Effector memory CD4-positive, alpha-beta T cell (primary cell): ENCODE measurements around the gene NCKAP5.

Source experiments
- DNase-seq, 3 donors: peaks; one replicate each; pipeline ENCODE4 v3.0.0-alpha.2; 2020
- H3K27ac ChIP-seq: 2 replicates; pipeline ENCODE4 v1.7.0; 2013; ENCODE audit warnings: mild to moderate bottlenecking, low read length, moderate library complexity; ENCODE audit not compliant: insufficient read depth, poor library complexity, severe bottlenecking
- H3K27me3 ChIP-seq: replicated peaks from 2 replicates; pipeline ENCODE4 v1.7.0; 2013; ENCODE audit warnings: mild to moderate bottlenecking, low read length; ENCODE audit not compliant: insufficient read depth, control insufficient read depth, poor library complexity, severe bottlenecking
- H3K36me3 ChIP-seq: 2 replicates; pipeline ENCODE4 v1.7.0; 2013; ENCODE audit warnings: mild to moderate bottlenecking, low read length, moderate library complexity; ENCODE audit not compliant: control insufficient read depth, insufficient read depth
- H3K4me1 ChIP-seq: 2 replicates; pipeline ENCODE4 v1.7.0; 2013; ENCODE audit warnings: low read length, mild to moderate bottlenecking; ENCODE audit not compliant: control insufficient read depth, insufficient read depth, poor library complexity, severe bottlenecking
- H3K4me3 ChIP-seq: 2 replicates; pipeline ENCODE4 v1.7.0; 2013; ENCODE audit warnings: low read length, low read depth, mild to moderate bottlenecking; ENCODE audit not compliant: insufficient read depth, poor library complexity, severe bottlenecking
- H3K9me3 ChIP-seq: 2 replicates; pipeline ENCODE4 v1.7.0; 2013; ENCODE audit warnings: mild to moderate bottlenecking, low read length, moderate library complexity; ENCODE audit not compliant: control insufficient read depth

NCKAP5 gene

GRCh38 chr2:133062931-133063665 lies 505.2 kb downstream of the NCKAP5 start:
- DNase-seq: no peak
- Histone ChIP-seq H3K27ac (no peak overlapping the region), H3K36me3 (no peaks in the 10 kb centered on the region), H3K27me3 (no peaks in the 10 kb centered on the region), H3K4me1 (no peaks in the 10 kb centered on the region), H3K4me3 (no peak overlapping the region), H3K9me3 (no peaks in the 10 kb centered on the region)

GRCh38 chr2:133061874-133062593 lies 506.2 kb downstream of the NCKAP5 start:
- H3K27me3 ChIP-seq: no peaks in the 10 kb centered on the region
- no peak overlapping the region for H3K27ac ChIP-seq
- no peak for DNase-seq
- no peaks in the 10 kb centered on the region for H3K36me3 ChIP-seq
- no peak overlapping the region for H3K4me3 ChIP-seq
- H3K9me3 ChIP-seq: no peaks in the 10 kb centered on the region
- no peaks in the 10 kb centered on the region for H3K4me1 ChIP-seq

GRCh38 chr2:133054297-133054696 lies 514.0 kb downstream of the NCKAP5 start:
- H3K4me3 ChIP-seq: no peak overlapping the region
- H3K36me3 ChIP-seq: no peaks in the 10 kb centered on the region
- H3K27ac ChIP-seq: no peak overlapping the region
- no peaks in the 10 kb centered on the region for H3K9me3 ChIP-seq
- no peaks in the 10 kb centered on the region for H3K4me1 ChIP-seq
- no peaks in the 10 kb centered on the region for H3K27me3 ChIP-seq
- no peak for DNase-seq

GRCh38 chr2:133053541-133053940 lies 514.7 kb downstream of the NCKAP5 start:
- H3K9me3 ChIP-seq: no peaks in the 10 kb centered on the region
- no peaks in the 10 kb centered on the region for H3K27me3 ChIP-seq
- no peaks in the 10 kb centered on the region for H3K4me1 ChIP-seq
- H3K4me3 ChIP-seq: no peak overlapping the region
- no peak for DNase-seq
- no peaks in the 10 kb centered on the region for H3K36me3 ChIP-seq
- H3K27ac ChIP-seq: no peak overlapping the region

- no peaks in the 10 kb centered on the region for H3K27me3 ChIP-seq
- no peak overlapping the region for H3K27ac ChIP-seq
- no peaks in the 10 kb centered on the region for H3K4me1 ChIP-seq
- no peak overlapping the region for H3K4me3 ChIP-seq
- no peaks in the 10 kb centered on the region for H3K9me3 ChIP-seq
- DNase-seq: no peak
- no peaks in the 10 kb centered on the region for H3K36me3 ChIP-seq
These were observed 522.5 kb downstream of the NCKAP5 start for GRCh38 chr2:133045787-133046186.

GRCh38 chr2:133044556-133044955 lies 523.7 kb downstream of the NCKAP5 start:
- Histone ChIP-seq H3K4me3 (no peak overlapping the region), H3K27me3 (no peaks in the 10 kb centered on the region), H3K27ac (no peak overlapping the region), H3K9me3 (no peaks in the 10 kb centered on the region), H3K4me1 (no peaks in the 10 kb centered on the region), H3K36me3 (no peaks in the 10 kb centered on the region)
- DNase-seq: no peak

DNA sequence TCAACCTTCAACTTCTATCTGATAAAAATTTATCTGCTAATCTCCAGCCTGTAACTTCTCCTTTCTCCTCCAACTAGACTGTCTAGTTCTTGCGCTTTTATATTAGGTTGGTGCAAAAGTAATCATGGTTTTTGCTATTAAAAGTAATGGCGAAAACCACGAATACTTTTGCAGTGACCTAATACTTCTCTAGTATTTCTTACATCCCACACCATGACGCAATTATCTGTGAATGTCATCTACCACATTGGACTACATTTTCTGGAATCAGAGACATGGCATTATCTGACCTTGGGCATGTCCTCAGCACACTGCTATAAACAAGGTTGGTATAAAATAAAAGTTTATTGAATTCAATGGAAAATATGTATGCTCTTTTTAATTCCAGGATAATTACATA lies 528.1 kb downstream of the NCKAP5 start:
- Histone ChIP-seq H3K9me3 (no peaks in the 10 kb centered on the region), H3K27me3 (no peaks in the 10 kb centered on the region), H3K27ac (no peak overlapping the region), H3K36me3 (no peaks in the 10 kb centered on the region), H3K4me1 (no peaks in the 10 kb centered on the region), H3K4me3 (no peak overlapping the region)
- DNase-seq: no peak

DNA sequence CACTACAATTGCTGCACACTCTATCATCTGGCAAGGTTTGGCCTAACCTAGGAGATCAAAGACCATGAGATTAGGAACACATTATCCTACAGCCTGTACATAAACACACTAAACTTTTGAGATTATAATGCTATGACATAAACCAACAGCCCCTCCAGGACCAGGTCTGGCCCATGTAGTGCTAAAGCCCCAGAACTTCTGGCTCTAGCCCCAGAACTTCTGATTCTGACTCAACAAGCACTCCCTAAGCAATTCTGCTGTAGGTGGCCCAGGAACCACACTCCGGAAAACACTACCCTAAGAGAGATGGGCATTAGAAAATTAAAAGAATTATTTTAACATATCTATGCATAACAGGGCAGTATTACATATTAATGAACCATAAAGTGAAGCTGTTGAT lies 528.7 kb downstream of the NCKAP5 start:
- Histone ChIP-seq H3K27me3 (no peaks in the 10 kb centered on the region), H3K4me3 (no peak overlapping the region), H3K27ac (no peak overlapping the region), H3K36me3 (no peaks in the 10 kb centered on the region), H3K9me3 (no peaks in the 10 kb centered on the region), H3K4me1 (no peaks in the 10 kb centered on the region)
- no peak for DNase-seq

DNA sequence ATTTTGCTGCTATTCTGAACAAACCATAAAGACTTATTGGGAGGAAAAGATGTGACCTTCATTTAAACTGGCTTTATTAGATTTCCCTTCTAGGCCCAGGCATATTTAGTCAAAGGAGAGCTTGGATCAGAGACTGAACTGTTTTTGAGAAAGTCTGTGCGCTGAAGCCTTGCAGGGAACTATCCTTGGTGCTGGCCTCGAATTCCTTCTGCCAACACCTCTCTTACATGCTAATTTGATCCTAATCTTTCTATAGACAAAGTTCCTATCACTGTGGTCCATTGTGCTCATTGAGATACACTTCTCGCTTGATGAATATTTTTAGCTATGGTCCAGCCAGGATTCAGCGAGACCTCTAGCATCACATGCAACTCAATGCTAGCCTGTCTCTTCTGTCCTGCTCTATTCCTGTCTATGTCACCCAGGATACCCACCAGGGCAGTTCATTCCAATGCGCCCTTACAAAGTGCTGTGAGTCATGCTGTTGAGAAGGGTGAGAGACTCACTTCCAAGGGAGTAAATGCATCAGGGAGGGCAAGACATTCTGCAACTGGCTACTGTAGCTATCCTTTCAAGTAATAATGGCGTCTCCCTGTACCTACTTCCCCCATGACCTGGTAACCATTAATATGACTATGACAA lies 541.6 kb downstream of the NCKAP5 start:
- Histone ChIP-seq H3K36me3 (no peaks in the 10 kb centered on the region), H3K4me1 (no peaks in the 10 kb centered on the region), H3K27ac (no peak overlapping the region), H3K4me3 (no peak overlapping the region), H3K9me3 (peaks cover 1% of the 10 kb centered on the region), H3K27me3 (no peaks in the 10 kb centered on the region)
- no peak for DNase-seq

GRCh38 chr2:133025004-133025403 lies 543.3 kb downstream of the NCKAP5 start:
- DNase-seq: no peak
- no peaks in the 10 kb centered on the region for H3K36me3 ChIP-seq
- H3K27ac ChIP-seq: no peak overlapping the region
- H3K27me3 ChIP-seq: no peaks in the 10 kb centered on the region
- no peak overlapping the region for H3K4me3 ChIP-seq
- H3K9me3 ChIP-seq: no peaks in the 10 kb centered on the region
- no peaks in the 10 kb centered on the region for H3K4me1 ChIP-seq
